Hepatocyte (in vitro differentiated cells): ENCODE data around the gene KCNA5. TPM values are rescaled to one million over a fixed set of nuclear protein-coding genes. Genes with fewer than 3 reads are reported as not detected.

Experiments
- DNase-seq: peaks from one replicate; pipeline ENCODE4 v3.0.0-alpha.2; 2016; ENCODE audit warnings: low spot score
- H2AFZ ChIP-seq: fragments of 200-600 bp; sonication (generic); 2 replicates; pipeline ENCODE4 v1.6.0; 2016; ENCODE audit warnings: antibody characterized with exemption, mild to moderate bottlenecking
- H3K27ac ChIP-seq: fragments of 200-600 bp; sonication (generic); 2 replicates; pipeline ENCODE4 v1.5.1; 2016; ENCODE audit warnings: mild to moderate bottlenecking
- H3K27me3 ChIP-seq: fragments of 200-600 bp; sonication (generic); 2 replicates; pipeline ENCODE4 v1.6.1; 2016
- H3K36me3 ChIP-seq: fragments of 200-600 bp; sonication (generic); replicated peaks from 2 replicates; pipeline ENCODE4 v1.5.1; 2016; ENCODE audit warnings: low read depth; ENCODE audit not compliant: insufficient read depth
- H3K4me1 ChIP-seq: fragments of 200-600 bp; sonication (generic); 2 replicates; pipeline ENCODE4 v1.5.1; 2016; ENCODE audit warnings: mild to moderate bottlenecking, moderate library complexity; ENCODE audit not compliant: insufficient read depth
- H3K4me2 ChIP-seq: fragments of 200-600 bp; sonication (generic); 2 replicates; pipeline ENCODE4 v1.6.0; 2016
- H3K4me3 ChIP-seq: fragments of 200-600 bp; sonication (generic); 2 replicates; pipeline ENCODE4 v1.5.1; 2016; ENCODE audit warnings: mild to moderate bottlenecking
- H3K79me2 ChIP-seq: fragments of 200-600 bp; sonication (generic); 2 replicates; pipeline ENCODE4 v1.6.0; 2017; ENCODE audit warnings: mild to moderate bottlenecking
- H3K9me2 ChIP-seq: fragments of 200-600 bp; sonication (generic); replicated peaks from 2 replicates; pipeline ENCODE4 v1.6.0; 2017; ENCODE audit warnings: mild to moderate bottlenecking; ENCODE audit not compliant: insufficient read depth
- H3K9me3 ChIP-seq: fragments of 200-600 bp; sonication (generic); 2 replicates; pipeline ENCODE4 v1.5.1; 2016; ENCODE audit warnings: low read depth, mild to moderate bottlenecking
- H4K20me1 ChIP-seq: fragments of 200-600 bp; sonication (generic); 2 replicates; pipeline ENCODE4 v1.6.0; 2016; ENCODE audit warnings: mild to moderate bottlenecking; ENCODE audit not compliant: insufficient read depth, poor library complexity, severe bottlenecking
- CTCF ChIP-seq: fragments of 200-600 bp; sonication (generic); IDR thresholded peaks from 2 replicates; pipeline ENCODE4 v1.5.1; 2016; ENCODE audit warnings: antibody characterized with exemption, mild to moderate bottlenecking; ENCODE audit not compliant: poor library complexity
- EZH2 ChIP-seq: fragments of 200-600 bp; sonication (generic); IDR thresholded peaks from 2 replicates; pipeline ENCODE4 v1.6.1; 2016; ENCODE audit warnings: antibody characterized with exemption, mild to moderate bottlenecking, borderline replicate concordance
- EZH2phosphoT487 ChIP-seq: fragments of 200-600 bp; sonication (generic); IDR thresholded peaks from one replicate; pipeline ENCODE4 v1.6.1; 2018; ENCODE audit warnings: antibody characterized with exemption, mild to moderate bottlenecking, low read depth, moderate library complexity; ENCODE audit not compliant: unreplicated experiment, severe bottlenecking
- WGBS: methylation state at CpG from one replicate; pipeline ENCODE4 v1.1.6; 2016; ENCODE audit warnings: low lambda C conversion rate; ENCODE audit errors: missing lambda C conversion rate; 5-methylcytosine and 5-hydroxymethylcytosine counted together
- polyA plus RNA-seq: library from polyadenylated mRNA; unstranded; fragments of >200 nt; fragmentation: Nextera tagmentation; extraction: Ambion mirVana; gene quantifications from 2 replicates; pipeline ENCODE4 v1.2.1, GENCODE V29; 2016
- total RNA-seq: library from RNA; depleted of rRNA; stranded (reverse); fragments of >200 nt; gene quantifications from 2 replicates; pipeline ENCODE4 v1.2.3, GENCODE V29; 2014

Gene KCNA5
- total and polyA plus RNA-seq, 2 experiments from 2014 or later = 1.8 to 2.8 TPM

DNA sequence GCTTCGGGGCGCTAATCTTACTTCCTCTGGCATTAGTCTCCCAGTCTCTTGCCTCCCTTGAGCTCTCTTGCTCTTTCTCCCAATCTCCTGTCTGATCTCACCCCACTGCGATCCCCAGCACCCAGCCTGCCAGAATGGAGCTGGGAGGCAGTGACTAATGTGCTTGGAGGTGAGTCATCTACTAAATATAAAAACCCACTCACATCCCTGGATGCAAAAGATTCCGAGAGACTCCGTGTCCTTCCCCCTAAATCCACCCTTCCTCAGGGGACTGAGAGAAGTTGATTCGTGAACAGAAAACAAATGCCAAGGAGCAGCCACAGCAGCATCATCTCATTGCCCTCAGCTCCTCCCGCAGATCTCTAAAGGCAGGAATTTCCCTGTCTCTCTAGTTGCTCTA, 45.7 kb upstream of the KCNA5 start:
- H3K27me3 ChIP-seq = peaks cover 40% of the 10 kb centered on the region
- H3K4me3 ChIP-seq = no peak overlapping the region
- no peaks in the 10 kb centered on the region for H4K20me1 ChIP-seq
- peak; percentile 44 for DNase-seq
- H3K79me2 ChIP-seq = no peaks in the 10 kb centered on the region
- WGBS = 72% methylated on average over 7 of the region's 7 CpGs
- H3K4me2 ChIP-seq = no peak overlapping the region
- no peaks in the 10 kb centered on the region for H3K4me1 ChIP-seq
- TF ChIP-seq CTCF = no peak
- no peak for TF ChIP-seq EZH2
- no peak for TF ChIP-seq EZH2phosphoT487
- no peaks in the 10 kb centered on the region for H3K9me3 ChIP-seq
- H3K9me2 ChIP-seq = no peaks in the 10 kb centered on the region
- no peaks in the 10 kb centered on the region for H3K36me3 ChIP-seq
- no peak overlapping the region for H3K27ac ChIP-seq
- H2AFZ ChIP-seq = no peak overlapping the region

- H3K27ac ChIP-seq = no peak overlapping the region
- H3K9me2 ChIP-seq = no peaks in the 10 kb centered on the region
- DNase-seq = no peak
- H3K36me3 ChIP-seq = no peaks in the 10 kb centered on the region
- H3K9me3 ChIP-seq = no peaks in the 10 kb centered on the region
- H4K20me1 ChIP-seq = no peaks in the 10 kb centered on the region
- no peaks in the 10 kb centered on the region for H3K4me1 ChIP-seq
- H3K79me2 ChIP-seq = no peaks in the 10 kb centered on the region
- H3K4me2 ChIP-seq = no peak overlapping the region
- no peak for TF ChIP-seq CTCF
- TF ChIP-seq EZH2phosphoT487 = no peak
- no peak for TF ChIP-seq EZH2
- no peak overlapping the region for H3K4me3 ChIP-seq
- peaks cover 28% of the 10 kb centered on the region for H3K27me3 ChIP-seq
- no peak overlapping the region for H2AFZ ChIP-seq
- WGBS = 69% methylated on average over 3 of the region's 3 CpGs
Measured at GRCh38 chr12:5000204-5000603, 43.5 kb upstream of the KCNA5 start.

DNA sequence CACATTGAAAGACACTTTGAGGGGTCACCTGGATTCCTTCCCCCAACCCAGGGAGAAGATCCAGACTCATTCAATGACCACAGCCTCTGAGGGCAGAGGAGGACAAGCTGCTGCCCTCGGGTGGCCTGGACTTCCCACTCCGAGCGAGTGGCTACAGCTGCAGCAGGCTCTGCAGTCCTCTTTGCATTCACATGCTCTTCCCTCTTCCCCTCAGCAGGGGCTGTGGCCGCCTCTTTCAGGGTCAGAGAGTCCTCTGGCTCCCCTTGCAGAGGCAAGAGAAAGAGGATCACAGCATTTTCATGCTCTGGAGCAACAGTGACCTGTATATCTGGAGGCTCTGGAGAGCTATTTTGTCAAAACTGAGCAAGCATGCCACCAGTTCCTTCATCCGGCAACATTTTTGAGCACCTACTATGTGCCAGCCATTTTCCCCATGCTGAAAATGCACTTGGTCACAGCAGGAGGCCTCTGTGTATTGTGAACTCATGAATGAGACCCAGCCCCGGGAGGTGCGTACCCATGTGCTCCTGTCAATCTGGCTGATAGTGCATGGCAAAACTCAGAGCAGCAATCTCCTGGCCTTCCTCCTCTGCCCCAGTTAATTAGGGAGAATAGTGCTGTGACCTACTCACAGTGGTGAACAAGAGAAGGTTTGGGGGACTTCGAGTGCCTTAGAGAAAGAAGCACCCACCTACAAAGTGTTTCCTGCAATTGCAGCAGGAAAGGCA, 42.9 kb upstream of the KCNA5 start:
- no peak for DNase-seq
- H3K27ac ChIP-seq = no peak overlapping the region
- H3K36me3 ChIP-seq = no peaks in the 10 kb centered on the region
- H4K20me1 ChIP-seq = no peaks in the 10 kb centered on the region
- H2AFZ ChIP-seq = no peak overlapping the region
- H3K9me3 ChIP-seq = no peaks in the 10 kb centered on the region
- H3K4me1 ChIP-seq = no peaks in the 10 kb centered on the region
- no peaks in the 10 kb centered on the region for H3K79me2 ChIP-seq
- WGBS = 68% methylated on average over 8 of the region's 8 CpGs
- no peaks in the 10 kb centered on the region for H3K9me2 ChIP-seq
- TF ChIP-seq EZH2phosphoT487 (no peak), EZH2 (no peak), CTCF (no peak)
- peaks cover 28% of the 10 kb centered on the region for H3K27me3 ChIP-seq
- H3K4me2 ChIP-seq = no peak overlapping the region
- H3K4me3 ChIP-seq = no peak overlapping the region
